Astrocyte (in vitro differentiated cells and primary cell): ENCODE measurements around the gene DNAJB12.

ENCODE experiments used
- CTCF ChIP-seq: IDR thresholded peaks from 2 replicates; pipeline ENCODE4 v1.5.1; 2011; ENCODE audit warnings: low read depth, mild to moderate bottlenecking, inconsistent platforms, low read length, moderate library complexity; ENCODE audit not compliant: insufficient read depth
- EZH2 ChIP-seq: IDR thresholded peaks from 2 replicates; pipeline ENCODE4 v1.6.1; 2012; ENCODE audit warnings: mild to moderate bottlenecking, low read length, inconsistent platforms; ENCODE audit not compliant: insufficient read depth

GRCh38 chr10:72316386-72316700 lies 38.4 kb downstream of the DNAJB12 start:
- TF ChIP-seq EZH2 (no peak), CTCF (no peak)
